ENCODE data around the gene CD151. TPM values are rescaled to one million over a fixed set of nuclear protein-coding genes. Genes with fewer than 3 reads are reported as not detected.
A peak's percentile ranks its signal among the peaks of the same experiment; 100 is the strongest.

The CD151 gene
- total RNA-seq, 1 donor, result 311 TPM

- TF ChIP-seq, protein P1, sequence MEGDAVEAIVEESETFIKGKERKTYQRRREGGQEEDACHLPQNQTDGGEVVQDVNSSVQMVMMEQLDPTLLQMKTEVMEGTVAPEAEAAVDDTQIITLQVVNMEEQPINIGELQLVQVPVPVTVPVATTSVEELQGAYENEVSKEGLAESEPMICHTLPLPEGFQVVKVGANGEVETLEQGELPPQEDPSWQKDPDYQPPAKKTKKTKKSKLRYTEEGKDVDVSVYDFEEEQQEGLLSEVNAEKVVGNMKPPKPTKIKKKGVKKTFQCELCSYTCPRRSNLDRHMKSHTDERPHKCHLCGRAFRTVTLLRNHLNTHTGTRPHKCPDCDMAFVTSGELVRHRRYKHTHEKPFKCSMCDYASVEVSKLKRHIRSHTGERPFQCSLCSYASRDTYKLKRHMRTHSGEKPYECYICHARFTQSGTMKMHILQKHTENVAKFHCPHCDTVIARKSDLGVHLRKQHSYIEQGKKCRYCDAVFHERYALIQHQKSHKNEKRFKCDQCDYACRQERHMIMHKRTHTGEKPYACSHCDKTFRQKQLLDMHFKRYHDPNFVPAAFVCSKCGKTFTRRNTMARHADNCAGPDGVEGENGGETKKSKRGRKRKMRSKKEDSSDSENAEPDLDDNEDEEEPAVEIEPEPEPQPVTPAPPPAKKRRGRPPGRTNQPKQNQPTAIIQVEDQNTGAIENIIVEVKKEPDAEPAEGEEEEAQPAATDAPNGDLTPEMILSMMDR (IDR thresholded peaks at IDR 0.05; ENCODE audit: insufficient read depth, low read length), result no peak
- H3K4me3 ChIP-seq (ENCODE audit: low read depth, low read length), result no peak overlapping the region
- DNase-seq (ENCODE audit: low read depth), result no peak
Observed at GRCh38 chr11:855796-856195, 23.0 kb downstream of the CD151 start.

DNA sequence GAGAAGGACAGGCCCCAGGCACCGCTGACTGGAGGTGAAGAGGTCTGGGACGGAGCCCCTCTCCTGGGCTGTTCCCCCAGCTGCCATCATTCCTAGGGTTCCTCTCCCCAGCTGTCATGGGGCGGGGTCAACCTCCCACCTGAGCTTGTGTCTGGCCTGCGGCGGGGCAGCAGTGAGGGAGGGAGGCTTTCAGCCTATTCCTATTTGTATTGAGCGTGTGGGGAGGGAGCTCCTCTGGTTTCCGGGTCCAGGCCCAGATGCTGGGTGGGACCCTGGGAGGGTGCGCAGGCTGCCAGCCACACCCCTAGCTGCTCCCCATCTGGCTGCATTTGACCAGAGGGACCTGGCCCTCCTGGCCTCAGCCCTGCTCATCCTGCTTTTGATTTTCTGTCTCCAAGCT is 23.6 kb downstream of the CD151 start:
- TF ChIP-seq, protein P1 (IDR thresholded peaks at IDR 0.05; ENCODE audit: insufficient read depth, low read length), result no peak
- DNase-seq (ENCODE audit: low read depth), result no peak

DNA sequence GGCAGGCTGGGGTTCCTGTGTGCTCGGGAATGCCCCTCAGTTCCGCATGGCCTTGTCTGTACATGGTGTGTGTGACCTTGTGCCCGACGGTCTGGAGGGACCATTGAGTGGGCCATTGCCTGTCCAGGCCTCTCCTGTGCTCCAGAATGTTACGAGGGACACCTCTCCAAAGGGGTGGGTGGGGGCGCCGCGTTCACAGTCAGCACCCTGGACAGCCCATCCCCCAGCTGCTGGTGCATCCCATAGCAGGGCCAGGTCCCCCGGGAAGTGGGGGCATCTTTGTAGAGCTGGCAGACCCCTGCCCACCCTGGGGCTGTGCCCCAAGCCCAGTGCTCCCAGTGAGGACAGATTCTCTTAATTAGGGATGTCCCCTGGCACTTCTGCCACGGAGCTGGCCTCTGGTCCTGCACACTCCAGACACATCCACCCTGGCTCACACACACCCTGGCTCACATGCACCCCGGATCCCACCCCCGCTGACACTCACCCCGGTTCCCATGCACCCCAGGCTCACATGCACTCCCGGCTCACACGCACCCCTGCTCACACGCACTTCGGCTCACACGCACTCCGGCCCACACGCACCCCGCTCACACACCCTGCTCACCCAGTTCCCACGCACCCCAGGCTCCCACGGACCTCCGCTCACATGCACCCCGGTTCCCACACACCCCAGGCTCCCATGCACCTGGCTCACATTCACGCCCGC is 25.5 kb downstream of the CD151 start:
- TF ChIP-seq, protein P1 (IDR thresholded peaks at IDR 0.05; ENCODE audit: insufficient read depth, low read length), result no peak
- DNase-seq (ENCODE audit: low read depth), result no peak
- no peak overlapping the region for H3K4me3 ChIP-seq (ENCODE audit: low read depth, low read length)

More for the DNA sequence above, 23.6 kb downstream of the CD151 start:
- no peak overlapping the region for H3K4me3 ChIP-seq (ENCODE audit: low read depth, low read length)

GRCh38 chr11:858762-859339 is 26.1 kb downstream of the CD151 start:
- TF ChIP-seq, protein P1 (IDR thresholded peaks at IDR 0.05; ENCODE audit: insufficient read depth, low read length), result no peak
- H3K4me3 ChIP-seq (ENCODE audit: low read depth, low read length), result no peak overlapping the region
- no peak for DNase-seq (ENCODE audit: low read depth)

GRCh38 chr11:859394-860131 is 26.8 kb downstream of the CD151 start:
- DNase-seq (ENCODE audit: low read depth), result peak; percentile 87
- TF ChIP-seq, protein P1 (IDR thresholded peaks at IDR 0.05; ENCODE audit: insufficient read depth, low read length), result no peak
- H3K4me3 ChIP-seq (ENCODE audit: low read depth, low read length), result peak overlapping the region; percentile 41

DNA sequence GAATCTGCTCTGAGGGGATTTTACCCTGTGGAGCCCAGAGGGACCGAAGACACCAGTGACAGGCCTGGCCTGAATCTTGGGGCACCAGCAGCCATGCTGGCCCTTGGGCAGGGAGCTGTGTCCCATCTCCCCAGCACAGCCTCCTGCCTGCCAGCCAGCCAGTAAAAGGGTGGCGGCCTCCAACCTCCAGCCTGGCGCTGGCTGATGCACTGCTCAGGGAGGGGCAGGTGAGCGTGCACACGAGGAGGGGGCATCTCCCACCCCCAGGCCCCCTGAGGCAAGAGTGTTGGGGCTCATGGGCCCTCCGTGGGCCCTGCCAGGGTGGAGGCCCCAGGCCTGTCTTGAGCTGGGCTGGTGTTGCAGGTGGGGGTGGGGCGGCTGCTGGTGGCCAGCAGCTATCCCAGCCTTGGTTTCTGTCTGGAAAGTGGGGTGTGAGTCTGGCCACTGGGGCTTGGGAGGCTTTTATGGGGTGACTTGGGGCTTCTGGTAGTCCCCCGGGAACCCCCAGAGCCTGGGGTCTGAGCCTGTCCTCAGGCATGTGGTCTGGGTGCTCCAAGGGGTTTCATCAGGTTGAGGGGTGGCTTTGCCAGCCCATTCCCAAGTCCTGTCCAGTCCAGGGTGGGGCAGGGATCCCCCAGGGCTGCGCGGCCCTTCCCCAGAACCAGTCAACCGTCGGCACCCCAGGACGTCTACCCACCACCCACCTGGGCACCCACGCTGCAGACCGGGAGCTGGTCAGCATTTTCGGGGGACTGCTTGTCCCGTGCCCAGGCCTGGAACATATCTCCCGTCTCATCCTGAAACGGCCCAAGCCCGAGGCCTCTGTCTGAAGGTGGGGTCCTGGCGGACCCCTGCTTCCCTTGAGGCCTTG is 27.7 kb downstream of the CD151 start:
- TF ChIP-seq, protein P1 (IDR thresholded peaks at IDR 0.05; ENCODE audit: insufficient read depth, low read length), result no peak
- H3K4me3 ChIP-seq (ENCODE audit: low read depth, low read length), result no peak overlapping the region
- DNase-seq (ENCODE audit: low read depth), result no peak
